ENCODE data around the gene FBLN2. TPM values are rescaled to one million over a fixed set of nuclear protein-coding genes. Genes with fewer than 3 reads are reported as not detected.

Gene FBLN2
- total and polyA plus RNA-seq, 8 donors, result 1.8 to 143 (median 11.9) TPM

DNA sequence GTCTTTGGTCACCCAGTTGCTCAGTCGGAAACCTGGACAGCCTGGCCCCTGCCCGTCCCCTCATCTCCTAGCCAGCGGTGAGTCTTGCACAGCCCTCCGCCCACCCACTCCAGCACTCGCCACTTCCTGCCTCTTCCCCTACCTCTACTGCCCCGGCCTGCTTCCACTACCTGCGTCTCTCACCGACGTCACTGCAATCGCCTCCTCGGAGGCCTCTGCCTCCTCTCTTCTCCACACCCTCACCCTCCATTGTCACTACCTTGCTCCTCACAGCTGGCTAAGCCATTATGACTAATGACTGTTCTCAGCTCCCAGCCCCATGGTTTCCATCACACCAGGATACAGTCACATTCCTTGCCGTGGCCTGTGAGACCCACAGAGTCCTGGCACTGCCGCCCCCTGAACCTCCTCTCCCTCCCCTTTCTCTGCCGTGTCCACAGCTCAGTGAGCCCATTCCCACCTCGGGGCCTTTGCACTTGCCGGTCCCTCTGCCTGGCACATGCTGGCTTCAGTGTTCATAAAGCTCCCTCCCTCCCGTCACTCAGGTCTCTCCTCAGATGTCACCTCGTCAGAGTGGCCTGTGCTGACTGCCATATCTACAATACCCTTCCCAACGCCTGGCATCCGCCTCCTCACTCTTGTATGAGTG, 104.8 kb downstream of the FBLN2 start:
- Histone ChIP-seq H3K36me3 (no peaks in the 10 kb centered on the region), H3K4me3 (no peak overlapping the region), H3K27me3 (peaks cover 0 to 54% (median 29%) of the 10 kb centered on the region in 3 donors), H3K9me3 (no peaks in the 10 kb centered on the region), H3K27ac (no peak overlapping the region), H3K4me1 (peaks cover 12 to 27% (median 21%) of the 10 kb centered on the region in 4 donors)
- intact Hi-C loops (cut with DNase I; ENCODE audit: low total_unique reads), result loop anchor here (10.0 kb wide), 2 partner anchors 231 to 559 kb away; partner anchors contain the start of gene WNT7A
- TF ChIP-seq, protein P1, sequence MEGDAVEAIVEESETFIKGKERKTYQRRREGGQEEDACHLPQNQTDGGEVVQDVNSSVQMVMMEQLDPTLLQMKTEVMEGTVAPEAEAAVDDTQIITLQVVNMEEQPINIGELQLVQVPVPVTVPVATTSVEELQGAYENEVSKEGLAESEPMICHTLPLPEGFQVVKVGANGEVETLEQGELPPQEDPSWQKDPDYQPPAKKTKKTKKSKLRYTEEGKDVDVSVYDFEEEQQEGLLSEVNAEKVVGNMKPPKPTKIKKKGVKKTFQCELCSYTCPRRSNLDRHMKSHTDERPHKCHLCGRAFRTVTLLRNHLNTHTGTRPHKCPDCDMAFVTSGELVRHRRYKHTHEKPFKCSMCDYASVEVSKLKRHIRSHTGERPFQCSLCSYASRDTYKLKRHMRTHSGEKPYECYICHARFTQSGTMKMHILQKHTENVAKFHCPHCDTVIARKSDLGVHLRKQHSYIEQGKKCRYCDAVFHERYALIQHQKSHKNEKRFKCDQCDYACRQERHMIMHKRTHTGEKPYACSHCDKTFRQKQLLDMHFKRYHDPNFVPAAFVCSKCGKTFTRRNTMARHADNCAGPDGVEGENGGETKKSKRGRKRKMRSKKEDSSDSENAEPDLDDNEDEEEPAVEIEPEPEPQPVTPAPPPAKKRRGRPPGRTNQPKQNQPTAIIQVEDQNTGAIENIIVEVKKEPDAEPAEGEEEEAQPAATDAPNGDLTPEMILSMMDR (IDR thresholded peaks at IDR 0.05), result no peak
- TF ChIP-seq EP300 (IDR thresholded peaks at IDR 0.05), result no peak
- no peak for TF ChIP-seq POLR2A (IDR thresholded peaks at IDR 0.05)
- TF ChIP-seq POLR2AphosphoS5 (IDR thresholded peaks at IDR 0.05), result no peak
- no peak for DNase-seq
- WGBS, 5 donors, result 77 to 85% (median 83%) methylated on average over 18 to 20 of the region's 20 CpGs

DNA sequence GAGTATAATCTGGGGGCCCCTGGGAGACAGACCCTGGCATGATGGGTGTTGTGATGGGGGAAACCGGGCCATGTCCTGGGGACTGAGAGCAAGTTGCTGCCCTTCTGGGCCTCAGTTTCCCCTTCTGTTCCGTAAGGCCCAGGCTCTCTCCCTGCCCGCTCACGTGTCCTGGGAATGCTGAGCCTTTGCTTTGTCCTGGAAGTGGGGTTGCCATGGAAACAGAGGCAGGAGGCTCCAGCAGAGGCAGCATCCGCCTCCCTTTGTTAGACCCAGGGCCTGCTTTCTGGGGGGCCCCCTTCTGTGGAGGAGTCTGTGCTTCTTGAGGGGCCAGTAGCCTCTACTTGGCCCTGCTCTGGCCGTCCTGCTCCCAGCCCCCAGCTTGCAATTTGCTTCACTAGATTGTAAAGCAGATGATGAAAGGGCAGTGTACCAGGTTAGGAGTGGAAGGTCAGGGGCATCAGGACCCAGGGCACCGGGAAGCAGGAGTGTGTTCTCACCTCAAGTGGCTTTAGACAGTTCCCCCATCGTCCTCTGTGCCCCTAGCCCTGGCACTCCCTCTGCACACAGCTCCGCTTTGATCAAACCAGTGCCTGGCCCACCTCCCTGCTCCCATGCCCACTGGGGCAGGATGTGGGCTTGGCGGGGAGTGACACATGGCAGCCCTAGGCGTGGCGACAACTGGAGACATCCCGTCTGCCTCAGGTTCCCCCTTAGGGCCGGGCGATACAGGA, 105.6 kb downstream of the FBLN2 start:
- TF ChIP-seq POLR2AphosphoS5 (IDR thresholded peaks at IDR 0.05) (no peak), POLR2A (IDR thresholded peaks at IDR 0.05) (no peak), EP300 (IDR thresholded peaks at IDR 0.05) (no peak)
- 57 to 73% (median 66%) methylated on average over 12 to 15 of the region's 15 CpGs for WGBS, 5 donors
- Histone ChIP-seq H3K4me3 (peak overlapping the region; percentile 24 to 37 (median 32)), H3K9me3 (no peaks in the 10 kb centered on the region), H3K36me3 (no peaks in the 10 kb centered on the region), H3K27ac (no peak overlapping the region), H3K4me1 (peaks cover 12 to 27% (median 21%) of the 10 kb centered on the region in 4 donors), H3K27me3 (peaks cover 0 to 59% (median 29%) of the 10 kb centered on the region in 3 donors)
- intact Hi-C loops (cut with DNase I; ENCODE audit: low total_unique reads), result loop anchor here (10.0 kb wide), 2 partner anchors 230 to 560 kb away; partner anchors contain the start of gene WNT7A
- DNase-seq, result peak in 1 of 2 donors; percentile 47

DNA sequence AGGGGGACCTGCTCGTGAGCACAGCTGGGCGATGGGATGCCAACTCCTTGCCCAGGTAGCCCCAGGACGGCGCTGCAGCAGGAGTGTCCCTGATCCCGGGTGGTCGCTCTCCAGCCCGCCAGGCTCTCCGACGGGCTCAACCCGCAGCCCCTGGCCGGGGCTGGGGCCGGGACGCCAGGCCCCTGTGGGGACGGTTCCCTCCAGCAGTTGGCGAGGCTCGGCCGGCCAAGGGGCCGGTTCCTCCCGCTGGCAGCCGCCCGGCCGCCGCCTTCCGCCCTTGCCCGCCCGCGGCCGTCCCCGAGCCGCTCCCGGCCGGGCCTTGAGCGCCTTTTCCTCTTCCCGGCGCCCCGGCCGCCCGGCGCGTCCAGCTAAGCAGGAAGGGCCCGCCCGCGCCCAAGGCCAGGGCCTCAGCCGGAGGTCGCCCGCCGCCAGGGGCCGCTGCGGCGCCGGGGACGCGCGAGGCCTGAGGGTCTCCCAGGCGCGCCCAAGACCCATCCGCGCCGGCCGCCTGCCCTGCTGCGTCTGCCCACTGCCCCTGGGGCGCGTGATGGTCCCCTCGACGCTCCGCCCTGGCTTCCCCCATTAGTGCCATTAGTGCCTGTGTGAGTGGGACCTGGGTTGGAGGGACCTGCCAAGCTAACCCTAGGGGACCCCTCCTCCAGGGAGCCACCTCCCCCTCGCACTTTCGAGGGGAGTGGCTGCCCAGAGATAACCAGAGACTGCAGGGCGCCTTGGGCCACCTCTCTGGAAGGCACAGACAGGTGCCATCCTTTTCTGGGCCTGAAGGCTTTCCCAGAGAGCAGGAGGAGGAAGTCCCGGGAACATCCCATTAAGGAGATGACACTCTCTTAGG, 106.4 kb downstream of the FBLN2 start:
- Histone ChIP-seq H3K27ac (peak overlapping the region in 1 of 5 donors; percentile 13), H3K9me3 (no peaks in the 10 kb centered on the region), H3K4me1 (peaks cover 12 to 25% (median 18%) of the 10 kb centered on the region in 4 donors), H3K36me3 (no peaks in the 10 kb centered on the region), H3K27me3 (peaks cover 0 to 63% (median 29%) of the 10 kb centered on the region in 3 donors), H3K4me3 (peak overlapping the region; percentile 24 to 37 (median 32))
- peak; percentile 50 to 83 for DNase-seq
- intact Hi-C loops (cut with DNase I; ENCODE audit: low total_unique reads), result loop anchor here (10.0 kb wide), 2 partner anchors 230 to 560 kb away; partner anchors contain the start of gene WNT7A
- no peak for TF ChIP-seq POLR2AphosphoS5 (IDR thresholded peaks at IDR 0.05)
- TF ChIP-seq, protein P1 (IDR thresholded peaks at IDR 0.05), result peak in 3 of 7 experiments; percentile 27 to 60 (median 36)
- WGBS, 5 donors, result 7 to 16% (median 7%) methylated on average over 35 to 69 of the region's 70 CpGs

DNA sequence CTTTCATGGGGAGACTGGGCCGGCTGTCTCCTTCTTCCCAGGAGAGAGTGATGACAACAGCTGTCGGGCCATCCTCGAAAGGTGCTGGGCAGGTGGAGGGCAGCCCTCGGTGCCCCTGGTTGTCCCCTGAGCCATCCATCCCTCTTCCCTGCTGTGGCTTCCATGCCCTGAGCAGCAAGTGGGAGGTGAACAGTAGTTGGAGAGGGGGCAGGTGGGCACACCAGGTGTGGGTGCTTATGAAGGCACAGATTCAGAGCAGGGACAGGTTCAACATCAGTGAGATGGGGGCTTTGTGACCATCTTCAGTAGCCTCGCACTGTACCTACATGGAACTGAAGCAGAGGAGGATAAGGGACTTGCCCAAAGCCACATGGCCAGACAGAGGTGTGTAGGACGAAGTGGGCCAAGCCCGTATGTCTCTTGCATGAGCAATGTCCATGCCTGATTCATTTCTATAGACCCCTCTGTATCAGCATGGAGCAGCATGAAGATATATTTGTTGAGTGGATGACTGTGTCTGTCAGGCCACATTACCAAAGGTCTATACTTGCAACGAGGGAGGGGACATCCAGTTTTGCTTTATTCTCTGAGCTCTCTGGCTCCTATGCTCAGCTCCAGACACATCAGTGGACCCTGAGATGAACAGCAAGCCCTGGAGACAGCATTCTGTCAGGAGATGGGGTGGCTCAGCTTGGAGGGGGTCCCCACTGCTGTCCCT, 107.8 kb downstream of the FBLN2 start:
- peaks cover 0 to 73% (median 29%) of the 10 kb centered on the region in 3 donors for H3K27me3 ChIP-seq

More for the DNA sequence above, 107.8 kb downstream of the FBLN2 start:
- Histone ChIP-seq H3K27ac (no peak overlapping the region), H3K4me1 (peaks cover 7 to 18% (median 13%) of the 10 kb centered on the region in 4 donors), H3K36me3 (no peaks in the 10 kb centered on the region), H3K9me3 (no peaks in the 10 kb centered on the region), H3K4me3 (no peak overlapping the region)
- no peak for DNase-seq
- TF ChIP-seq POLR2A (IDR thresholded peaks at IDR 0.05) (no peak), EP300 (IDR thresholded peaks at IDR 0.05) (no peak), POLR2AphosphoS5 (IDR thresholded peaks at IDR 0.05) (no peak)
- TF ChIP-seq, protein P1 (IDR thresholded peaks at IDR 0.05), result no peak
- WGBS, 5 donors, result 73 to 92% (median 86%) methylated on average over 7 to 8 of the region's 8 CpGs
- intact Hi-C loops (cut with DNase I; ENCODE audit: low total_unique reads), result loop anchor here (10.0 kb wide), 2 partner anchors 228 to 562 kb away; partner anchors contain the start of gene WNT7A
